Peyer's patch (tissue), 4 donors: ENCODE data around the gene TEX29.

Source experiments
- CTCF ChIP-seq, 6 experiments: fragments of 450-650 bp in 4 of 6; fragments of 200-600 bp in 2 of 6; sonication (generic) in 1 of 6; IDR thresholded peaks; one replicate each; pipeline ENCODE4 v1.5.1; 2017 to 2019; ENCODE audit warnings: antibody characterized with exemption in 6 of 6, mild to moderate bottlenecking in 3 of 6, moderate library complexity in 1 of 6
- POLR2A ChIP-seq, 2 donors: fragments of 450-650 bp; IDR thresholded peaks; one replicate each; pipeline ENCODE4 v1.5.1; 2017; ENCODE audit warnings: antibody characterized with exemption in 2 of 2, mild to moderate bottlenecking in 2 of 2, moderate library complexity in 2 of 2

- TF ChIP-seq POLR2A (IDR thresholded peaks at IDR 0.05) (no peak), CTCF (IDR thresholded peaks at IDR 0.05) (no peak)
Observed at GRCh38 chr13:111284565-111284964, 35.9 kb upstream of the TEX29 start.
